ENCODE measurements around the gene TPM2. TPM values are rescaled to one million over a fixed set of nuclear protein-coding genes. Genes with fewer than 3 reads are reported as not detected.
A peak's percentile ranks its signal among the peaks of the same experiment; 100 is the strongest.

Gene TPM2
- total and polyA plus RNA-seq, 10 of the 15 experiments (the other 5 are each of a cell fraction or from before 2014, with no cell fraction given), result 0.11 to 9.3 (median 1.1) TPM

- ATAC-seq (no peak), DNase-seq (ENCODE audit: low read depth, low spot score) (no peak), FAIRE-seq (no peak)
- no TSS peak for BruUV-seq (replicated peaks)
- Histone ChIP-seq H3K9me3 (replicated peaks; ENCODE audit: control insufficient read depth, insufficient read depth, low read length) (no peaks in the 10 kb centered on the region), H3K36me3 (ENCODE audit: control insufficient read depth in 2 of 2, insufficient read depth in 2 of 2, low read length in 1 of 2) (peaks cover 18 to 24% of the 10 kb centered on the region in 2 experiments), H3K4me2 (ENCODE audit: control insufficient read depth, insufficient read depth) (peak overlapping the region; percentile 99), H3K79me2 (ENCODE audit: control insufficient read depth, insufficient read depth, low read length) (peaks cover 65% of the 10 kb centered on the region), H4K20me1 (ENCODE audit: control insufficient read depth, insufficient read depth) (no peaks in the 10 kb centered on the region), H3K27me3 (replicated peaks in 1 of 2; ENCODE audit: control insufficient read depth in 2 of 2, insufficient read depth in 2 of 2, low read length in 1 of 2) (no peaks in the 10 kb centered on the region), H3K27ac (ENCODE audit: control insufficient read depth, insufficient read depth) (peak overlapping the region; percentile 92), H3K4me3 (peak overlapping the region; percentile 93), H3K9ac (ENCODE audit: control insufficient read depth, insufficient read depth, low read length) (peak overlapping the region; percentile 90), H3K4me1 (ENCODE audit: control insufficient read depth, insufficient read depth, low read length) (peaks cover 23% of the 10 kb centered on the region), H2AFZ (ENCODE audit: control insufficient read depth, low read depth, low read length) (no peak overlapping the region)
- ChIA-PET CTCF (interaction anchor here (0.6 to 9.5 kb wide), 35 partner anchors 8 to 174 kb away, joined by 3 to 183 read pairs (median 6); partner anchors contain the start of genes ARHGEF39, CCDC107, GBA2 and HINT2), RAD21 (ENCODE audit: unreplicated experiment) (interaction anchor here (0.6 to 8.6 kb wide), 22 partner anchors 9 to 612 kb away, joined by 3 to 133 read pairs (median 5); partner anchors contain the start of genes ARHGEF39, ATOSB, CCDC107 and CD72), SMC1A (ENCODE audit: uncharacterized antibody, unreplicated experiment) (interaction anchor here (0.7 to 8.0 kb wide), 25 partner anchors 8 to 155 kb away, joined by 3 to 145 read pairs (median 6); partner anchors contain the start of genes ARHGEF39, CCDC107, GBA2 and MSMP), POLR2A (interaction anchor here (0.5 to 8.1 kb wide), 17 partner anchors 12 to 124 kb away, joined by 3 to 163 read pairs (median 8); partner anchors contain the start of genes ARHGEF39, CCDC107, GBA2 and HINT2)
- in situ Hi-C loops (cut with MboI), result loop anchor here (5.0 kb wide), 1 partner anchor 120 kb away; the partner anchor contains the start of gene TESK1
- intact Hi-C loops (cut with micrococcal nuclease; ENCODE audit: unreplicated experiment), result loop anchor here (2.0 to 10.0 kb wide), 2 partner anchors 69 to 653 kb away; partner anchors contain the start of genes CCDC107, FANCG, RMRP and VCP
- 50% methylated on average over 5 of the region's 5 CpGs for WGBS (ENCODE audit: insufficient coverage, insufficient replicate concordance, low lambda C conversion rate, missing lambda C conversion rate)
- peak; percentile 18; the same call in 1 of the 2 replicates for TF ChIP-seq HCFC1 (IDR thresholded peaks at IDR 0.05; ENCODE audit: low read length)
- no peak for TF ChIP-seq RFX5 (IDR thresholded peaks at IDR 0.05; ENCODE audit: low read depth, low read length)
Measured at GRCh38 chr9:35727676-35728040, 37.9 kb upstream of the TPM2 start.

DNA sequence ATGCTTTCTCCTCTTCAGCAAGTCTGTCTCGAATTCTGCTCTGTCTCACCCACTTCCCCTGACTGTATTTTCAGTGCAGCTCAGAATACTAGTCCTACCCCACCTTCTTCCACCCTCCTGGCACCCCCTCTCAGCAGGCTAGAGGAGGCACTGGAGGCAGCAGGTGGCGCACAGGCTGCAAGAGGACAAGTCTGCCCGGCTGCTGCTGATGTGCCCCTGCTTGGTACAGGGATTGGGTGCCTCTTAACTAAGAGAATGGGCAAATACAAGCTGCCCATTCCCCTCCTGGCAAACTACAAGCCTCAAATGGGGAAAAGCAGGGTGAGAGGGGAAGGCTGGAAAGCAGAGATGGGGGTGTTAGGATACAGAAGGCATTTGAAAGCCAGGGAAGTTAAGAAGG, 37.2 kb upstream of the TPM2 start:
- CTCF ChIA-PET, result interaction anchor here (0.6 to 9.5 kb wide), 34 partner anchors 8 to 173 kb away, joined by 3 to 183 read pairs (median 6); partner anchors contain the start of genes ARHGEF39, CCDC107, GBA2 and HINT2
- Histone ChIP-seq H3K4me1 (ENCODE audit: control insufficient read depth, insufficient read depth, low read length) (peaks cover 23% of the 10 kb centered on the region), H3K4me3 (peak overlapping the region; percentile 93), H2AFZ (ENCODE audit: control insufficient read depth, low read depth, low read length) (no peak overlapping the region), H3K36me3 (ENCODE audit: control insufficient read depth in 2 of 2, insufficient read depth in 2 of 2, low read length in 1 of 2) (peaks cover 24 to 30% of the 10 kb centered on the region in 2 experiments), H4K20me1 (ENCODE audit: control insufficient read depth, insufficient read depth) (no peaks in the 10 kb centered on the region), H3K79me2 (ENCODE audit: control insufficient read depth, insufficient read depth, low read length) (peaks cover 62% of the 10 kb centered on the region), H3K9me3 (replicated peaks; ENCODE audit: control insufficient read depth, insufficient read depth, low read length) (no peaks in the 10 kb centered on the region), H3K27ac (ENCODE audit: control insufficient read depth, insufficient read depth) (peak overlapping the region; percentile 92), H3K4me2 (ENCODE audit: control insufficient read depth, insufficient read depth) (peak overlapping the region; percentile 99), H3K27me3 (replicated peaks in 1 of 2; ENCODE audit: control insufficient read depth in 2 of 2, insufficient read depth in 2 of 2, low read length in 1 of 2) (no peaks in the 10 kb centered on the region), H3K9ac (ENCODE audit: control insufficient read depth, insufficient read depth, low read length) (peak overlapping the region; percentile 90; the same call in 1 of the 2 replicates)
- RAD21 ChIA-PET (ENCODE audit: unreplicated experiment), result interaction anchor here (0.7 to 8.6 kb wide), 15 partner anchors 10 to 122 kb away, joined by 3 to 133 read pairs (median 15); partner anchors contain the start of genes ARHGEF39, CCDC107, CD72 and GBA2
- WGBS (ENCODE audit: insufficient coverage, insufficient replicate concordance, low lambda C conversion rate, missing lambda C conversion rate), result 7% methylated on average over 3 of the region's 3 CpGs
- in situ Hi-C loops (cut with MboI), result loop anchor here (5.0 kb wide), 1 partner anchor 120 kb away; the partner anchor contains the start of gene TESK1
- DNase-seq (ENCODE audit: low read depth, low spot score), result no peak
- no peak for FAIRE-seq
- ATAC-seq, result peak; percentile 80
- POLR2A ChIA-PET, result interaction anchor here (0.9 to 8.1 kb wide), 9 partner anchors 13 to 123 kb away, joined by 4 to 163 read pairs (median 10); partner anchors contain the start of genes ARHGEF39, CCDC107, GBA2 and HINT2
- intact Hi-C loops (cut with micrococcal nuclease; ENCODE audit: unreplicated experiment), result loop anchor here (10.0 kb wide), 1 partner anchor 652 kb away; the partner anchor contains the start of genes FANCG and VCP
- BruUV-seq (replicated peaks), result no TSS peak
- SMC1A ChIA-PET (ENCODE audit: uncharacterized antibody, unreplicated experiment), result interaction anchor here (0.8 to 8.0 kb wide), 21 partner anchors 11 to 123 kb away, joined by 3 to 145 read pairs (median 7); partner anchors contain the start of genes ARHGEF39, CCDC107, GBA2 and MSMP
- TF ChIP-seq IKZF2 (IDR thresholded peaks at IDR 0.05) (no peak), KLF5 (IDR thresholded peaks at IDR 0.05; ENCODE audit: partially characterized antibody) (no peak), HDAC6 (IDR thresholded peaks at IDR 0.05; ENCODE audit: unreplicated experiment) (no peak), TCF7 (IDR thresholded peaks at IDR 0.05; ENCODE audit: borderline replicate concordance) (no peak), TAF1 (IDR thresholded peaks at IDR 0.05; ENCODE audit: borderline replicate concordance, low read depth, low read length) (no peak), FOS (IDR thresholded peaks at IDR 0.05; ENCODE audit: borderline replicate concordance, extremely low read depth, insufficient read length) (no peak), NR2F1 (conservative IDR thresholded peaks at IDR 0.05) (no peak), NR2C1 (IDR thresholded peaks at IDR 0.05) (no peak), LARP7 (IDR thresholded peaks at IDR 0.05) (no peak), NFYB (IDR thresholded peaks at IDR 0.05; ENCODE audit: insufficient read depth, low read depth, low read length) (peak; percentile 84), CHD2 (IDR thresholded peaks at IDR 0.05; ENCODE audit: borderline replicate concordance, low read depth, low read length) (0 out of 2 replicates have a peak, but pooled peaks have one; percentile 32), GABPA (IDR thresholded peaks at IDR 0.05; ENCODE audit: low read depth) (no peak)
- TF ChIP-seq, protein P1, sequence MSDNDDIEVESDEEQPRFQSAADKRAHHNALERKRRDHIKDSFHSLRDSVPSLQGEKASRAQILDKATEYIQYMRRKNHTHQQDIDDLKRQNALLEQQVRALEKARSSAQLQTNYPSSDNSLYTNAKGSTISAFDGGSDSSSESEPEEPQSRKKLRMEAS (IDR thresholded peaks at IDR 0.05; ENCODE audit: low read depth, low read length), result no peak
